CD14-positive monocyte (primary cell): ENCODE measurements around the gene SYNRG. TPM values are rescaled to one million over a fixed set of nuclear protein-coding genes. Genes with fewer than 3 reads are reported as not detected.

Source experiments
- DNase-seq, 3 donors: peaks; one replicate each; pipeline ENCODE4 v3.0.0-alpha.2; 2011 to 2022
- H2AFZ ChIP-seq: 2 replicates; pipeline ENCODE4 v1.6.0; 2012; ENCODE audit warnings: mild to moderate bottlenecking, low read depth, low read length, inconsistent platforms; ENCODE audit not compliant: insufficient read depth, poor library complexity, severe bottlenecking
- H3K27ac ChIP-seq, 2 donors: 1 replicate in 1 of 2; 2 replicates in 1 of 2; pipeline ENCODE4 v1.5.1; 2012 to 2013; ENCODE audit warnings: low read length in 2 of 2, control low read depth in 1 of 2, inconsistent platforms in 1 of 2, low read depth in 1 of 2, mild to moderate bottlenecking in 1 of 2
- H3K27me3 ChIP-seq, 2 donors: one replicate each; pipeline versions ENCODE4 v1.6.0 to v1.6.1; 2011 to 2013; ENCODE audit warnings: low read length in 2 of 2; ENCODE audit not compliant: control insufficient read depth in 2 of 2, insufficient read depth in 2 of 2
- H3K36me3 ChIP-seq, 2 donors: replicated peaks in 1 of 2; 1 replicate in 1 of 2; 2 replicates in 1 of 2; pipeline versions ENCODE4 v1.5.1 to v1.6.1; 2012 to 2013; ENCODE audit warnings: low read length in 2 of 2, control low read depth in 1 of 2, inconsistent platforms in 1 of 2, mild to moderate bottlenecking in 1 of 2; ENCODE audit not compliant: insufficient read depth in 2 of 2, control insufficient read depth in 1 of 2
- H3K4me1 ChIP-seq, 2 donors: 1 replicate in 1 of 2; 2 replicates in 1 of 2; pipeline versions ENCODE4 v1.5.1 to v1.6.1; 2012 to 2013; ENCODE audit warnings: low read length in 2 of 2, control low read depth in 1 of 2, inconsistent platforms in 1 of 2, mild to moderate bottlenecking in 1 of 2, moderate library complexity in 1 of 2; ENCODE audit not compliant: insufficient read depth in 2 of 2, control insufficient read depth in 1 of 2
- H3K4me2 ChIP-seq: replicated peaks from 2 replicates; pipeline ENCODE3; 2012; ENCODE audit warnings: low read length, moderate library complexity, mild to moderate bottlenecking; ENCODE audit not compliant: poor library complexity, severe bottlenecking; ENCODE audit errors: extremely low read depth
- H3K4me3 ChIP-seq, 3 experiments: fragments of 200-600 bp in 1 of 3; sonication (generic) in 1 of 3; replicated peaks in 1 of 3; 1 replicate in 2 of 3; 2 replicates in 1 of 3; pipeline ENCODE4 v1.5.1; 2011 to 2013; ENCODE audit warnings: low read length in 3 of 3, mild to moderate bottlenecking in 3 of 3, control low read depth in 2 of 3, low read depth in 2 of 3, inconsistent platforms in 1 of 3, moderate library complexity in 1 of 3
- H3K79me2 ChIP-seq: 2 replicates; pipeline ENCODE4 v1.6.0; 2012; ENCODE audit warnings: mild to moderate bottlenecking, control low read depth, inconsistent platforms, low read length, moderate library complexity; ENCODE audit not compliant: insufficient read depth
- H3K9ac ChIP-seq: 2 replicates; pipeline ENCODE4 v1.6.0; 2017; ENCODE audit warnings: low read length, mild to moderate bottlenecking; ENCODE audit not compliant: insufficient read depth, poor library complexity, severe bottlenecking
- H3K9me3 ChIP-seq, 2 donors: replicated peaks in 1 of 2; 1 replicate in 1 of 2; 2 replicates in 1 of 2; pipeline versions ENCODE4 v1.5.1 to v1.6.1; 2012 to 2013; ENCODE audit warnings: low read length in 2 of 2, control low read depth in 1 of 2; ENCODE audit not compliant: control insufficient read depth in 1 of 2, insufficient read depth in 1 of 2
- H4K20me1 ChIP-seq: 2 replicates; pipeline ENCODE4 v1.6.0; 2012; ENCODE audit warnings: mild to moderate bottlenecking, low read length, control low read depth, moderate library complexity; ENCODE audit not compliant: insufficient read depth
- H3K27ac Mint-ChIP-seq, 7 donors: one replicate each; pipeline ENCODE4 v1.8.0; 2020; ENCODE audit warnings: mild to moderate bottlenecking in 7 of 7, mixed read lengths in 7 of 7, moderate library complexity in 6 of 7, inconsistent platforms in 2 of 7
- H3K27me3 Mint-ChIP-seq, 3 donors: one replicate each; pipeline ENCODE4 v1.8.0; 2021 to 2022; ENCODE audit warnings: low read depth in 3 of 3, mild to moderate bottlenecking in 3 of 3, mixed read lengths in 3 of 3, moderate library complexity in 3 of 3, inconsistent platforms in 1 of 3
- H3K36me3 Mint-ChIP-seq, 2 donors: one replicate each; pipeline ENCODE4 v1.8.0; 2020; ENCODE audit warnings: mixed read lengths in 2 of 2, inconsistent platforms in 1 of 2, mild to moderate bottlenecking in 1 of 2
- H3K4me1 Mint-ChIP-seq: one replicate; pipeline ENCODE4 v1.8.0; 2020; ENCODE audit warnings: mild to moderate bottlenecking, mixed read lengths
- H3K4me3 Mint-ChIP-seq, 2 donors: one replicate each; pipeline ENCODE4 v1.8.0; 2020; ENCODE audit warnings: mild to moderate bottlenecking in 2 of 2, mixed read lengths in 2 of 2, moderate library complexity in 1 of 2
- H3K9me3 Mint-ChIP-seq, 7 donors: one replicate each; pipeline ENCODE4 v1.8.0; 2020 to 2022; ENCODE audit warnings: mixed read lengths in 7 of 7, mild to moderate bottlenecking in 6 of 7, moderate library complexity in 6 of 7, inconsistent platforms in 2 of 7
- CTCF ChIP-seq: fragments of 200-600 bp; IDR thresholded peaks from one replicate; pipeline ENCODE4 v1.8.0; 2022; ENCODE audit warnings: antibody characterized with exemption, mild to moderate bottlenecking
- WGBS: methylation state at CpG from one replicate; pipeline ENCODE4 v1.1.5; 2013; ENCODE audit warnings: missing lambda C conversion rate; ENCODE audit not compliant: insufficient coverage; 5-methylcytosine and 5-hydroxymethylcytosine counted together
- intact Hi-C, 2 donors: fragments of 100-400 bp; cut with micrococcal nuclease; formaldehyde crosslinking; loops; one replicate each; pipeline versions ENCODE4 v1.15.0 to v1.15.1; 2023
- polyA plus RNA-seq, 3 donors: library from polyadenylated mRNA; depleted of rRNA in 1 of 3; unstranded in 2 of 3; stranded (reverse) in 1 of 3; fragments of 300-500 nt in 2 of 3; fragments of >200 nt in 1 of 3; fragmentation: Illumina TruSeq in 2 of 3; gene quantifications; 1 replicate in 2 of 3; 2 replicates in 1 of 3; pipeline ENCODE4 v1.2.3, GENCODE V29; 2012 to 2021

Gene SYNRG
- polyA plus RNA-seq, 3 donors, result 13.1 to 17.5 (median 16.9) TPM

- Histone ChIP-seq H3K9ac (peak overlapping the region; percentile 69), H3K4me2 (peak overlapping the region; percentile 95), H4K20me1 (no peaks in the 10 kb centered on the region), H3K27me3 (peaks cover 0 to 36% of the 10 kb centered on the region in 2 donors), H3K79me2 (no peaks in the 10 kb centered on the region), H3K36me3 (no peaks in the 10 kb centered on the region), H3K4me1 (peaks cover 21 to 32% of the 10 kb centered on the region in 2 donors), H2AFZ (peak overlapping the region; percentile 81), H3K4me3 (peak overlapping the region in 2 of 3 experiments; percentile 75 to 83), H3K9me3 (no peaks in the 10 kb centered on the region), H3K27ac (peak overlapping the region in 1 of 2 donors; percentile 39)
- Mint-ChIP-seq H3K27ac (peak overlapping the region in 6 of 7 donors; percentile 37 to 82 (median 76)), H3K27me3 (peaks cover 23 to 37% (median 25%) of the 10 kb centered on the region in 3 donors), H3K36me3 (peaks cover 0 to 4% of the 10 kb centered on the region in 2 donors), H3K4me1 (peaks cover 29% of the 10 kb centered on the region), H3K4me3 (peak overlapping the region; percentile 87 to 94), H3K9me3 (peaks cover 0 to 7% (median 0%) of the 10 kb centered on the region in 7 donors)
- no peak for TF ChIP-seq CTCF
- peak; percentile 42 to 68 (median 51) for DNase-seq
- WGBS, result 6% methylated on average over 6 of the region's 7 CpGs
- intact Hi-C loops, result no loop called here
Measured at GRCh38 chr17:37488009-37488604, 121.1 kb downstream of the SYNRG start.

GRCh38 chr17:37485938-37486570 is 123.2 kb downstream of the SYNRG start:
- no peak overlapping the region for H2AFZ ChIP-seq
- no peak overlapping the region for H3K27ac Mint-ChIP-seq
- no peak overlapping the region for H3K4me2 ChIP-seq
- H3K4me1 Mint-ChIP-seq, result peaks cover 26% of the 10 kb centered on the region
- no peak overlapping the region for H3K4me3 ChIP-seq
- WGBS, result no CpG with 5 or more reads among the region's 1 CpG
- peaks cover 0 to 28% of the 10 kb centered on the region in 2 donors for H3K27me3 ChIP-seq
- H3K27me3 Mint-ChIP-seq, result peaks cover 21 to 32% (median 24%) of the 10 kb centered on the region in 3 donors
- intact Hi-C loops, result no loop called here
- TF ChIP-seq CTCF, result no peak
- DNase-seq, result no peak
- H3K9me3 ChIP-seq, result no peaks in the 10 kb centered on the region
- H3K79me2 ChIP-seq, result no peaks in the 10 kb centered on the region
- peaks cover 0 to 11% of the 10 kb centered on the region in 2 donors for H3K36me3 Mint-ChIP-seq
- no peak overlapping the region for H3K9ac ChIP-seq
- peaks cover 21 to 27% of the 10 kb centered on the region in 2 donors for H3K4me1 ChIP-seq
- no peak overlapping the region for H3K27ac ChIP-seq
- H3K36me3 ChIP-seq, result no peaks in the 10 kb centered on the region
- no peak overlapping the region for H3K4me3 Mint-ChIP-seq
- no peaks in the 10 kb centered on the region for H4K20me1 ChIP-seq
- H3K9me3 Mint-ChIP-seq, result peaks cover 0 to 7% (median 0%) of the 10 kb centered on the region in 7 donors
